SU-DHL-6 (cell line): ENCODE measurements around the gene CDC42BPA.
"Not testable (repeated sequence)": the region's sequence is repeated elsewhere in the genome, so short reads cannot be mapped to it uniquely, and the experiment has no call there.

Experiments
- H2AFZ ChIP-seq: fragments of 200-600 bp; sonication (generic); 2 replicates; pipeline ENCODE4 v1.6.1; 2014; ENCODE audit warnings: low read depth, mild to moderate bottlenecking, moderate library complexity, mixed read lengths, antibody characterized with exemption, low read length; ENCODE audit not compliant: severe bottlenecking
- H3F3A ChIP-seq: fragments of 200-600 bp; shearing (Covaris generic); 2 replicates; pipeline ENCODE4 v1.6.0; 2016; ENCODE audit warnings: antibody characterized with exemption, mild to moderate bottlenecking; ENCODE audit not compliant: insufficient read depth
- H3K27ac ChIP-seq: fragments of 200-600 bp; sonication (generic); 2 replicates; pipeline ENCODE4 v1.5.1; 2016; ENCODE audit warnings: low read depth, mild to moderate bottlenecking, low read length, moderate library complexity, mixed read lengths
- H3K27me3 ChIP-seq: fragments of 200-600 bp; sonication (generic), shearing (Covaris generic); 2 replicates; pipeline ENCODE4 v1.6.0; 2014; ENCODE audit warnings: mild to moderate bottlenecking, low read length
- H3K36me3 ChIP-seq: fragments of 200-600 bp; sonication (generic); 2 replicates; pipeline ENCODE4 v1.6.1; 2014; ENCODE audit warnings: mild to moderate bottlenecking, low read length, mixed read lengths
- H3K4me2 ChIP-seq: fragments of 300-600, 200-600 bp; shearing (Covaris generic), sonication (generic); 2 replicates; pipeline ENCODE4 v1.6.0; 2014; ENCODE audit warnings: low read length, low read depth, mild to moderate bottlenecking; ENCODE audit not compliant: poor library complexity, severe bottlenecking
- H3K4me3 ChIP-seq: fragments of 200-600 bp; sonication (generic); 2 replicates; pipeline ENCODE4 v1.5.1; 2014; ENCODE audit warnings: antibody characterized with exemption, low read length, mild to moderate bottlenecking, mixed read lengths; ENCODE audit not compliant: insufficient read depth, poor library complexity, severe bottlenecking
- H3K79me2 ChIP-seq: fragments of 200-600 bp; sonication (generic); 2 replicates; pipeline ENCODE4 v1.6.1; 2014; ENCODE audit warnings: mild to moderate bottlenecking, low read length, moderate library complexity; ENCODE audit not compliant: insufficient read depth
- H3K9ac ChIP-seq: fragments of 200-600 bp; sonication (generic); 2 replicates; pipeline ENCODE4 v1.7.0; 2014; ENCODE audit warnings: mild to moderate bottlenecking, low read length
- H3K9me2 ChIP-seq: fragments of 200-600 bp; sonication (generic); replicated peaks from 2 replicates; pipeline ENCODE4 v1.6.1; 2014; ENCODE audit warnings: low read length; ENCODE audit not compliant: insufficient read depth
- H3K9me3 ChIP-seq: fragments of 200-600 bp; sonication (generic); 2 replicates; pipeline ENCODE4 v1.6.1; 2014; ENCODE audit warnings: low read length, mixed read lengths; ENCODE audit not compliant: insufficient read depth
- H4K20me1 ChIP-seq: fragments of 200-600 bp; sonication (generic); 2 replicates; pipeline ENCODE4 v1.6.1; 2014; ENCODE audit warnings: low read depth, mild to moderate bottlenecking, antibody characterized with exemption, low read length, moderate library complexity, mixed read lengths
- EZH2phosphoT487 ChIP-seq: fragments of 200-600 bp; sonication (generic), shearing (Covaris generic); conservative IDR thresholded peaks from 2 replicates; pipeline ENCODE4 v1.6.1; 2018; ENCODE audit warnings: mild to moderate bottlenecking, antibody characterized with exemption, low read length, moderate library complexity, mixed read lengths
- TF ChIP-seq, protein P1 (sequence below): fragments of 200-600 bp; sonication (generic); IDR thresholded peaks from one replicate; pipeline ENCODE4 v1.5.1; 2017; ENCODE audit warnings: antibody characterized with exemption, mild to moderate bottlenecking, low read length, moderate library complexity; ENCODE audit not compliant: insufficient read depth, poor library complexity, severe bottlenecking

Gene CDC42BPA

GRCh38 chr1:227242811-227243682, 75.2 kb downstream of the CDC42BPA start:
- Histone ChIP-seq H3K36me3 (no peaks in the 10 kb centered on the region), H3K27me3 (no peaks in the 10 kb centered on the region), H3K9ac (no peak overlapping the region), H3K4me2 (no peak overlapping the region), H4K20me1 (no peaks in the 10 kb centered on the region; the same call in 1 of the 2 replicates), H3K9me3 (no peaks in the 10 kb centered on the region), H2AFZ (no peak overlapping the region), H3K9me2 (no peaks in the 10 kb centered on the region), H3K79me2 (no peaks in the 10 kb centered on the region), H3K27ac (no peak overlapping the region), H3F3A (no peaks in the 10 kb centered on the region), H3K4me3 (no peak overlapping the region)
- TF ChIP-seq, protein P1, sequence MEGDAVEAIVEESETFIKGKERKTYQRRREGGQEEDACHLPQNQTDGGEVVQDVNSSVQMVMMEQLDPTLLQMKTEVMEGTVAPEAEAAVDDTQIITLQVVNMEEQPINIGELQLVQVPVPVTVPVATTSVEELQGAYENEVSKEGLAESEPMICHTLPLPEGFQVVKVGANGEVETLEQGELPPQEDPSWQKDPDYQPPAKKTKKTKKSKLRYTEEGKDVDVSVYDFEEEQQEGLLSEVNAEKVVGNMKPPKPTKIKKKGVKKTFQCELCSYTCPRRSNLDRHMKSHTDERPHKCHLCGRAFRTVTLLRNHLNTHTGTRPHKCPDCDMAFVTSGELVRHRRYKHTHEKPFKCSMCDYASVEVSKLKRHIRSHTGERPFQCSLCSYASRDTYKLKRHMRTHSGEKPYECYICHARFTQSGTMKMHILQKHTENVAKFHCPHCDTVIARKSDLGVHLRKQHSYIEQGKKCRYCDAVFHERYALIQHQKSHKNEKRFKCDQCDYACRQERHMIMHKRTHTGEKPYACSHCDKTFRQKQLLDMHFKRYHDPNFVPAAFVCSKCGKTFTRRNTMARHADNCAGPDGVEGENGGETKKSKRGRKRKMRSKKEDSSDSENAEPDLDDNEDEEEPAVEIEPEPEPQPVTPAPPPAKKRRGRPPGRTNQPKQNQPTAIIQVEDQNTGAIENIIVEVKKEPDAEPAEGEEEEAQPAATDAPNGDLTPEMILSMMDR: no peak
- TF ChIP-seq EZH2phosphoT487: no peak

GRCh38 chr1:227240983-227241382, 77.3 kb downstream of the CDC42BPA start:
- Histone ChIP-seq H2AFZ (no peak overlapping the region), H3K4me3 (no peak overlapping the region), H3K27ac (no peak overlapping the region), H3K9me2 (no peaks in the 10 kb centered on the region), H4K20me1 (no peaks in the 10 kb centered on the region; the same call in 1 of the 2 replicates), H3F3A (no peaks in the 10 kb centered on the region), H3K9me3 (no peaks in the 10 kb centered on the region), H3K36me3 (no peaks in the 10 kb centered on the region), H3K79me2 (no peaks in the 10 kb centered on the region), H3K9ac (no peak overlapping the region), H3K27me3 (no peaks in the 10 kb centered on the region), H3K4me2 (no peak overlapping the region)
- TF ChIP-seq, protein P1: no peak
- no peak for TF ChIP-seq EZH2phosphoT487

DNA sequence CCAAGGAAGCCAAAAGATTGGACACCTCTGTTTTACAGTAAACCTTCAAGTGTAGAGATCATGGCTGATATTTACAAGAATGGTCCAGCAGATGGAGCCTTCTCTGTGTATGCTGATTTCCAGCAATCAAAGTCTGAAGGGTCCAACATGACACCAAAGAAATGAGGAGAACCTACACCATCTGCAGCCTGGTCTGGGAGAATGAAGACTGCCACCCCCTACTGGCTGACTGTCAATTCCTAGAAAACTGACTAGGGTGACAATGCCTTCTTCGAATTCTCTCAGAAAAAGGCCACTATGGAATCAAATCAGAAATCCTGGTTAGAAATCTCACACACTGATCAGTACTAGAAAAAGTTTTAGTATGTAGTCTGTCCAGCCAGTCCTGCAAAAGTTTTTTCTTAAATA, 83.3 kb downstream of the CDC42BPA start:
- H3K9me2 ChIP-seq: no peaks in the 10 kb centered on the region

DNA sequence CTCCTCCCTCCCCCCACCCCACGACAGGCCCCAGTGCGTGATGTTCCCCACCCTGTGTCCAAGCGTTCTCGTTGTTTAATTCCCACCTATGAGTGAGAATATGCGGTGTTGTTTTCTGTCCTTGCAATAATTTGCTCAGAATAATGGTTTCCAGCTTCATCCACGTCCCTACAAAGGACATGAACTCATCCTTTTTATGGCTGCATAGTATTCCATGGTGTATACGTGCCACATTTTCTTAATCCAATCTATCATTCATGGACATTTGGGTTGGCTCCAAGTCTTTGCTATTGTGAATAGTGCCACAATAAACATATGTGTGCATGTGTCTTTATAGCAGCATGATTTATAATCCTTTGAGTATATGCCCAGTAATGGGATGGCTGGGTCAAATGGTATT, 87.2 kb downstream of the CDC42BPA start:
- H3K4me3 ChIP-seq, H3K9me2 ChIP-seq, H3K9ac ChIP-seq, H3F3A ChIP-seq, H4K20me1 ChIP-seq, H3K27ac ChIP-seq, H3K9me3 ChIP-seq, H3K4me2 ChIP-seq, H3K27me3 ChIP-seq, H2AFZ ChIP-seq, H3K36me3 ChIP-seq, H3K79me2 ChIP-seq: not testable (repeated sequence)

More for the DNA sequence above, 83.3 kb downstream of the CDC42BPA start:
- Histone ChIP-seq H4K20me1 (no peaks in the 10 kb centered on the region), H3K79me2 (no peaks in the 10 kb centered on the region), H2AFZ (no peak overlapping the region), H3K9ac (no peak overlapping the region), H3F3A (no peaks in the 10 kb centered on the region), H3K9me3 (no peaks in the 10 kb centered on the region), H3K27ac (no peak overlapping the region), H3K4me3 (no peak overlapping the region), H3K4me2 (no peak overlapping the region), H3K36me3 (no peaks in the 10 kb centered on the region), H3K27me3 (no peaks in the 10 kb centered on the region)
- no peak for TF ChIP-seq EZH2phosphoT487
- TF ChIP-seq, protein P1: peak; percentile 29
